ENCODE results near the gene POU2F2. TPM values are rescaled to one million over a fixed set of nuclear protein-coding genes. Genes with fewer than 3 reads are reported as not detected.
A peak's percentile ranks its signal among the peaks of the same experiment; 100 is the strongest.

POU2F2 gene
- total and polyA plus RNA-seq, 2 experiments from 2014 or later: 2.3 to 4.6 TPM

GRCh38 chr19:42067315-42067888, 64.8 kb downstream of the POU2F2 start:
- no peak for ATAC-seq
- Mint-ChIP-seq H3K4me3 (no peak overlapping the region), H3K27me3 (ENCODE audit: insufficient read depth, low read depth, poor library complexity) (peaks cover 6% of the 10 kb centered on the region), H3K27ac (no peak overlapping the region), H3K36me3 (ENCODE audit: low read depth) (peaks cover 24% of the 10 kb centered on the region), H3K9me3 (0 out of 3 replicates have a peak, but pooled peaks cover 3% of the 10 kb centered on the region), H3K4me1 (peaks cover 12% of the 10 kb centered on the region)
- no peaks in the 10 kb centered on the region for H3K9me2 ChIP-seq (ENCODE audit: insufficient read depth)
- no peak for DNase-seq (ENCODE audit: low spot score)
- H3K79me2 ChIP-seq (replicated peaks; ENCODE audit: insufficient read depth): peaks cover 28% of the 10 kb centered on the region
- H3K27me3 ChIP-seq (ENCODE audit: insufficient read depth): no peaks in the 10 kb centered on the region
- H3K4me3 ChIP-seq: peak overlapping the region; percentile 83; the same call in 1 of the 2 replicates
- no peak overlapping the region for H2AFZ ChIP-seq
- H3K36me3 ChIP-seq (ENCODE audit: insufficient read depth): peaks cover 3% of the 10 kb centered on the region; the same call in 1 of the 2 replicates
- peak overlapping the region; percentile 91; the same call in 1 of the 2 replicates for H3K4me2 ChIP-seq
- TF ChIP-seq NANOG (IDR thresholded peaks at IDR 0.05; ENCODE audit: borderline replicate concordance) (no peak), CREB1 (CRISPR knock-in tag; IDR thresholded peaks at IDR 0.05; ENCODE audit: low read depth) (no peak), ZNF462 (CRISPR knock-in tag; IDR thresholded peaks at IDR 0.05) (no peak), ZNF331 (CRISPR knock-in tag; IDR thresholded peaks at IDR 0.05; ENCODE audit: low read depth) (no peak), ZNF114 (CRISPR knock-in tag; IDR thresholded peaks at IDR 0.05) (no peak), EZH2 (IDR thresholded peaks at IDR 0.05; ENCODE audit: low read depth, unreplicated experiment) (no peak), POLR2AphosphoS5 (IDR thresholded peaks at IDR 0.05; ENCODE audit: low read depth) (no peak), ETS1 (IDR thresholded peaks at IDR 0.05) (no peak), STAT1 (IDR thresholded peaks at IDR 0.05; ENCODE audit: unreplicated experiment) (no peak), EZH2phosphoT487 (IDR thresholded peaks at IDR 0.05; ENCODE audit: unreplicated experiment) (no peak), CTCF (conservative IDR thresholded peaks at IDR 0.05; ENCODE audit: low read depth in 2 of 2) (no peak), JUNB (IDR thresholded peaks at IDR 0.05; ENCODE audit: unreplicated experiment) (no peak)
- TF ChIP-seq, protein P1, sequence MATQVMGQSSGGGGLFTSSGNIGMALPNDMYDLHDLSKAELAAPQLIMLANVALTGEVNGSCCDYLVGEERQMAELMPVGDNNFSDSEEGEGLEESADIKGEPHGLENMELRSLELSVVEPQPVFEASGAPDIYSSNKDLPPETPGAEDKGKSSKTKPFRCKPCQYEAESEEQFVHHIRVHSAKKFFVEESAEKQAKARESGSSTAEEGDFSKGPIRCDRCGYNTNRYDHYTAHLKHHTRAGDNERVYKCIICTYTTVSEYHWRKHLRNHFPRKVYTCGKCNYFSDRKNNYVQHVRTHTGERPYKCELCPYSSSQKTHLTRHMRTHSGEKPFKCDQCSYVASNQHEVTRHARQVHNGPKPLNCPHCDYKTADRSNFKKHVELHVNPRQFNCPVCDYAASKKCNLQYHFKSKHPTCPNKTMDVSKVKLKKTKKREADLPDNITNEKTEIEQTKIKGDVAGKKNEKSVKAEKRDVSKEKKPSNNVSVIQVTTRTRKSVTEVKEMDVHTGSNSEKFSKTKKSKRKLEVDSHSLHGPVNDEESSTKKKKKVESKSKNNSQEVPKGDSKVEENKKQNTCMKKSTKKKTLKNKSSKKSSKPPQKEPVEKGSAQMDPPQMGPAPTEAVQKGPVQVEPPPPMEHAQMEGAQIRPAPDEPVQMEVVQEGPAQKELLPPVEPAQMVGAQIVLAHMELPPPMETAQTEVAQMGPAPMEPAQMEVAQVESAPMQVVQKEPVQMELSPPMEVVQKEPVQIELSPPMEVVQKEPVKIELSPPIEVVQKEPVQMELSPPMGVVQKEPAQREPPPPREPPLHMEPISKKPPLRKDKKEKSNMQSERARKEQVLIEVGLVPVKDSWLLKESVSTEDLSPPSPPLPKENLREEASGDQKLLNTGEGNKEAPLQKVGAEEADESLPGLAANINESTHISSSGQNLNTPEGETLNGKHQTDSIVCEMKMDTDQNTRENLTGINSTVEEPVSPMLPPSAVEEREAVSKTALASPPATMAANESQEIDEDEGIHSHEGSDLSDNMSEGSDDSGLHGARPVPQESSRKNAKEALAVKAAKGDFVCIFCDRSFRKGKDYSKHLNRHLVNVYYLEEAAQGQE (IDR thresholded peaks at IDR 0.05; ENCODE audit: unreplicated experiment): no peak
- peaks cover 20% of the 10 kb centered on the region for H3K4me1 ChIP-seq (ENCODE audit: insufficient read depth)
- no peak overlapping the region for H3K27ac ChIP-seq (ENCODE audit: low read depth)
- H4K20me1 ChIP-seq (replicated peaks; ENCODE audit: insufficient read depth): peaks cover 12% of the 10 kb centered on the region
- H3F3A ChIP-seq (replicated peaks; ENCODE audit: low read depth): peaks cover 6% of the 10 kb centered on the region; the same call in 1 of the 2 replicates

Data from GM23338 (cell line).